GM21576 (cell line): Measurements from ENCODE around the gene LIN54.
A peak's percentile ranks its signal among the peaks of the same experiment; 100 is the strongest.
"Not testable (repeated sequence)": the region's sequence is repeated elsewhere in the genome, so short reads cannot be mapped to it uniquely, and the experiment has no call there.

Experiments
- ATAC-seq: cut with Tn5 transposase; IDR thresholded peaks from one replicate; pipeline ENCODE4 v1.9.1; 2021; ENCODE audit warnings: mild to moderate bottlenecking, moderate library complexity; ENCODE audit not compliant: unreplicated experiment

LIN54 gene

GRCh38 chr4:83012687-83013419 lies 2.2 kb upstream of the LIN54 start:
- peak; percentile 81 for ATAC-seq

GRCh38 chr4:83012200-83012686 lies 1.6 kb upstream of the LIN54 start:
- ATAC-seq = peak; percentile 5

- ATAC-seq = no peak
These were observed 1.1 kb upstream of the LIN54 start for GRCh38 chr4:83011689-83012199.

- no peak for ATAC-seq
These were observed 507 bp downstream of the LIN54 start for GRCh38 chr4:83010111-83010521.

- ATAC-seq = no peak
These were observed 1.1 kb downstream of the LIN54 start for GRCh38 chr4:83009529-83009928.

- ATAC-seq = not testable (repeated sequence)
These were observed 7.4 kb downstream of the LIN54 start for GRCh38 chr4:83003044-83003791.

GRCh38 chr4:83002329-83002728 lies 8.3 kb downstream of the LIN54 start:
- no peak for ATAC-seq

GRCh38 chr4:82998898-82999297 lies 11.7 kb downstream of the LIN54 start:
- ATAC-seq = no peak

GRCh38 chr4:82994834-82995233 lies 15.8 kb downstream of the LIN54 start:
- ATAC-seq = no peak

GRCh38 chr4:82989575-82990429 lies 20.8 kb downstream of the LIN54 start:
- ATAC-seq = peak; percentile 94

- ATAC-seq = no peak
These were observed 22.2 kb downstream of the LIN54 start for GRCh38 chr4:82988323-82988832.

- not testable (repeated sequence) for ATAC-seq
These were observed 23.1 kb downstream of the LIN54 start for GRCh38 chr4:82987519-82987918.

GRCh38 chr4:82984459-82984858 lies 26.2 kb downstream of the LIN54 start:
- ATAC-seq = no peak

- ATAC-seq = no peak
These were observed 27.2 kb downstream of the LIN54 start for GRCh38 chr4:82983444-82983843.

- ATAC-seq = no peak
These were observed 29.5 kb downstream of the LIN54 start for GRCh38 chr4:82981138-82981537.

- no peak for ATAC-seq
These were observed 34.8 kb downstream of the LIN54 start for GRCh38 chr4:82975792-82976191.

- no peak for ATAC-seq
These were observed 41.2 kb downstream of the LIN54 start for GRCh38 chr4:82969414-82969813.

- ATAC-seq = no peak
These were observed 41.7 kb downstream of the LIN54 start for GRCh38 chr4:82968972-82969371.

- ATAC-seq = no peak
These were observed 44.9 kb downstream of the LIN54 start for GRCh38 chr4:82965763-82966162.

GRCh38 chr4:82957045-82957444 lies 53.6 kb downstream of the LIN54 start:
- ATAC-seq = no peak

GRCh38 chr4:82954212-82954611 lies 56.4 kb downstream of the LIN54 start:
- no peak for ATAC-seq
